Ovary (tissue), 9 donors: ENCODE measurements around the gene CLN6. TPM values are rescaled to one million over a fixed set of nuclear protein-coding genes. Genes with fewer than 3 reads are reported as not detected.

Experiments
- DNase-seq, 5 donors: peaks; one replicate each; pipeline ENCODE4 v3.0.0-alpha.2; 2019 to 2020
- H3K27ac ChIP-seq, 2 donors: fragments of 200-600 bp; one replicate each; pipeline versions ENCODE4 v1.5.1 to v1.8.0; 2019 to 2022
- H3K27me3 ChIP-seq: fragments of 200-600 bp; one replicate; pipeline ENCODE4 v1.8.0; 2022
- H3K36me3 ChIP-seq: fragments of 200-600 bp; sonication (generic); one replicate; pipeline ENCODE4 v1.5.1; 2019
- H3K4me1 ChIP-seq: one replicate; pipeline ENCODE4 v1.8.1; 2013; ENCODE audit warnings: mild to moderate bottlenecking, moderate library complexity; ENCODE audit not compliant: insufficient read depth
- H3K4me3 ChIP-seq: fragments of 200-600 bp; sonication (generic); one replicate; pipeline ENCODE4 v1.5.1; 2017
- H3K9me3 ChIP-seq, 2 donors: fragments of 200-600 bp in 1 of 2; sonication (generic) in 1 of 2; one replicate each; pipeline versions ENCODE4 v1.5.1 to v1.8.1; 2013 to 2019; ENCODE audit warnings: mild to moderate bottlenecking in 1 of 2, moderate library complexity in 1 of 2
- CTCF ChIP-seq, 3 donors: fragments of 450-650 bp in 2 of 3; fragments of 200-600 bp in 1 of 3; IDR thresholded peaks; one replicate each; pipeline versions ENCODE4 v1.5.1 to v1.8.0; 2016 to 2022; ENCODE audit warnings: antibody characterized with exemption in 3 of 3, mild to moderate bottlenecking in 1 of 3
- EP300 ChIP-seq: sonication (generic); formaldehyde crosslinking; IDR thresholded peaks from one replicate; pipeline ENCODE4 v1.6.1; 2017; ENCODE audit warnings: antibody characterized with exemption
- POLR2A ChIP-seq: fragments of 450-650 bp; IDR thresholded peaks from one replicate; pipeline ENCODE4 v1.6.1; 2017; ENCODE audit warnings: antibody characterized with exemption, mild to moderate bottlenecking, moderate library complexity
- WGBS, 3 donors: extraction: QIAGEN DNeasy Blood & Tissue Kit in 1 of 3; methylation state at CpG; one replicate each; pipeline versions ENCODE4 v1.1.5 to v1.1.7; 2013 to 2017; 5-methylcytosine and 5-hydroxymethylcytosine counted together
- intact Hi-C, 4 donors: fragments of 100-400 bp; cut with DNase I; formaldehyde crosslinking; loops; one replicate each; pipeline versions ENCODE4 v1.11.0 to v1.15.1; 2022 to 2023
- polyA plus RNA-seq, 2 donors: library from polyadenylated mRNA; stranded (reverse); fragments of 200-250 nt in 1 of 2; fragments of 350-450 nt in 1 of 2; fragmentation: Illumina TruSeq in 1 of 2; extraction: RNeasy Lipid Tissue Mini Kit (QIAGEN cat#74804) in 1 of 2; gene quantifications; one replicate each; pipeline ENCODE4 v1.2.3, GENCODE V29; 2013 to 2014
- total RNA-seq, 7 donors: library from RNA; depleted of rRNA in 2 of 7; stranded (reverse); fragments of >200 nt in 2 of 7; fragmentation: NEBNext Ultra II Directional in 3 of 7; extraction: Animal tissue kit (Norgen Biotek cat#: 25700) in 3 of 7; gene quantifications; one replicate each; pipeline versions ENCODE4 v1.1.0 to v1.2.4, GENCODE V29; 2016 to 2023
- donor health status: DM: no; HTN: no; CAD: no; lungs with moderate emphysema.
- donor health status: DM: no; HTN: no; CAD: no.
- donor health status: Bipolar disorder and iron deficiency.
- donor health status: DM: yes; HTN: yes; CAD: no.
- donor health status: DM: no; HTN: no; CAD: no.
- donor health status: DM: yes; HTN: yes; CAD: no.

CLN6 gene
- total and polyA plus RNA-seq, 9 donors: 6.3 to 21.8 (median 12.0) TPM

GRCh38 chr15:68220489-68220888 lies 9.0 kb downstream of the CLN6 start:
- Histone ChIP-seq H3K9me3 (no peaks in the 10 kb centered on the region), H3K36me3 (no peaks in the 10 kb centered on the region), H3K4me1 (no peaks in the 10 kb centered on the region), H3K27ac (no peak overlapping the region), H3K27me3 (no peaks in the 10 kb centered on the region), H3K4me3 (no peak overlapping the region)
- 95 to 100% (median 96%) methylated on average over 2 of the region's 2 CpGs for WGBS, 3 donors
- peak in 1 of 5 donors; percentile 1 for DNase-seq
- TF ChIP-seq CTCF (IDR thresholded peaks at IDR 0.05) (no peak), EP300 (no peak), POLR2A (no peak)
- intact Hi-C loops: no loop called here

GRCh38 chr15:68218847-68219798 lies 10.4 kb downstream of the CLN6 start:
- no peaks in the 10 kb centered on the region for H3K4me1 ChIP-seq
- H3K27ac ChIP-seq: no peak overlapping the region
- no peaks in the 10 kb centered on the region for H3K36me3 ChIP-seq
- 95 to 97% (median 96%) methylated on average over 9 of the region's 9 CpGs for WGBS, 3 donors
- H3K9me3 ChIP-seq: no peaks in the 10 kb centered on the region
- intact Hi-C loops: loop anchor here in 1 of 4 donors (10.0 kb wide), 1 partner anchor 164 kb away; the partner anchor contains the start of gene PIAS1
- DNase-seq: peak in 2 of 5 donors; percentile 3 to 13
- no peak for TF ChIP-seq CTCF (IDR thresholded peaks at IDR 0.05)
- TF ChIP-seq EP300: no peak
- TF ChIP-seq POLR2A: no peak
- no peaks in the 10 kb centered on the region for H3K27me3 ChIP-seq
- no peak overlapping the region for H3K4me3 ChIP-seq

GRCh38 chr15:68218331-68218730 lies 11.2 kb downstream of the CLN6 start:
- no peaks in the 10 kb centered on the region for H3K36me3 ChIP-seq
- 95 to 97% (median 96%) methylated on average over 8 of the region's 8 CpGs for WGBS, 3 donors
- H3K9me3 ChIP-seq: no peaks in the 10 kb centered on the region
- intact Hi-C loops: loop anchor here in 1 of 4 donors (10.0 kb wide), 1 partner anchor 164 kb away; the partner anchor contains the start of gene PIAS1
- no peak overlapping the region for H3K27ac ChIP-seq
- no peaks in the 10 kb centered on the region for H3K27me3 ChIP-seq
- DNase-seq: peak in 2 of 5 donors; percentile 0 to 17
- H3K4me3 ChIP-seq: no peak overlapping the region
- TF ChIP-seq EP300: no peak
- TF ChIP-seq POLR2A: no peak
- no peak for TF ChIP-seq CTCF (IDR thresholded peaks at IDR 0.05)
- H3K4me1 ChIP-seq: no peaks in the 10 kb centered on the region

- WGBS, 3 donors: 85 to 94% (median 91%) methylated on average over 4 of the region's 4 CpGs
- no peaks in the 10 kb centered on the region for H3K4me1 ChIP-seq
- no peak overlapping the region for H3K27ac ChIP-seq
- intact Hi-C loops: loop anchor here in 1 of 4 donors (10.0 kb wide), 1 partner anchor 163 kb away; the partner anchor contains the start of gene PIAS1
- H3K4me3 ChIP-seq: no peak overlapping the region
- DNase-seq: peak in 2 of 5 donors; percentile 1 to 3
- no peaks in the 10 kb centered on the region for H3K27me3 ChIP-seq
- TF ChIP-seq CTCF (IDR thresholded peaks at IDR 0.05) (no peak), EP300 (no peak), POLR2A (no peak)
- H3K36me3 ChIP-seq: no peaks in the 10 kb centered on the region
- no peaks in the 10 kb centered on the region for H3K9me3 ChIP-seq
These were observed 12.2 kb downstream of the CLN6 start for GRCh38 chr15:68217341-68217740.
